Heart left ventricle (tissue), 16 donors: ENCODE measurements around the gene MEX3D. TPM values are rescaled to one million over a fixed set of nuclear protein-coding genes. Genes with fewer than 3 reads are reported as not detected.

Source experiments
- ATAC-seq, 4 donors: fragments of 200-7000 bp; cut with Tn5 transposase; one replicate each; pipeline ENCODE4 v1.9.1; 2020 to 2022; ENCODE audit warnings: moderate library complexity in 4 of 4, mild to moderate bottlenecking in 3 of 4, moderate number of reproducible peaks in 1 of 4
- DNase-seq, 5 donors: peaks; one replicate each; pipeline ENCODE4 v3.0.0-alpha.2; 2020
- H3K27ac ChIP-seq, 12 donors: fragments of 200-600 bp; sonication (generic) in 4 of 12; one replicate each; pipeline versions ENCODE4 v1.5.0 to v1.8.0; 2016 to 2022; ENCODE audit warnings: mild to moderate bottlenecking in 2 of 12
- H3K27me3 ChIP-seq, 9 donors: fragments of 200-600 bp; sonication (generic) in 2 of 9; one replicate each; pipeline versions ENCODE4 v1.5.1 to v1.8.0; 2016 to 2022; ENCODE audit warnings: mild to moderate bottlenecking in 3 of 9
- H3K36me3 ChIP-seq, 9 donors: fragments of 200-600 bp; sonication (generic) in 2 of 9; one replicate each; pipeline versions ENCODE4 v1.5.0 to v1.8.0; 2018 to 2022; ENCODE audit warnings: mild to moderate bottlenecking in 2 of 9
- H3K4me1 ChIP-seq, 12 donors: fragments of 200-600 bp; sonication (generic) in 4 of 12; one replicate each; pipeline versions ENCODE4 v1.5.0 to v1.8.0; 2016 to 2022; ENCODE audit warnings: mild to moderate bottlenecking in 3 of 12
- H3K4me3 ChIP-seq, 12 donors: fragments of 200-600 bp; sonication (generic) in 4 of 12; one replicate each; pipeline versions ENCODE4 v1.5.0 to v1.8.0; 2017 to 2022; ENCODE audit warnings: mild to moderate bottlenecking in 9 of 12, moderate library complexity in 4 of 12
- H3K9me3 ChIP-seq, 12 donors: fragments of 200-600 bp; sonication (generic) in 4 of 12; one replicate each; pipeline versions ENCODE4 v1.5.0 to v1.8.0; 2016 to 2022; ENCODE audit warnings: mild to moderate bottlenecking in 1 of 12
- POLR2A ChIP-seq, 2 donors: fragments of 450-650 bp; IDR thresholded peaks; one replicate each; pipeline ENCODE4 v1.6.1; 2017; ENCODE audit warnings: antibody characterized with exemption in 2 of 2, mild to moderate bottlenecking in 2 of 2, moderate library complexity in 2 of 2
- WGBS, 4 donors: extraction: QIAGEN DNeasy Blood & Tissue Kit in 2 of 4; methylation state at CpG; one replicate each; pipeline versions ENCODE4 v1.1.5 to v1.1.7; 2013 to 2018; 5-methylcytosine and 5-hydroxymethylcytosine counted together
- intact Hi-C, 10 donors: fragments of 100-400 bp; cut with DNase I; formaldehyde crosslinking; loops; one replicate each; pipeline versions ENCODE4 v1.11.1 to v1.14.2; 2022
- polyA plus RNA-seq, 2 donors: library from polyadenylated mRNA; stranded (reverse); fragments of 200-250 nt; gene quantifications; one replicate each; pipeline ENCODE4 v1.2.3, GENCODE V29; 2013
- total RNA-seq, 9 donors: library from RNA; depleted of rRNA in 2 of 9; stranded (reverse); fragments of >200 nt in 2 of 9; fragmentation: NEBNext Ultra II Directional in 3 of 9; extraction: Animal tissue kit (Norgen Biotek cat#: 25700) in 3 of 9; gene quantifications; one replicate each; pipeline versions ENCODE4 v1.1.0 to v1.2.4, GENCODE V29; 2016 to 2023
- TF ChIP-seq, protein P1 (sequence below), 12 donors: fragments of 200-600 bp; sonication (generic) in 4 of 12; IDR thresholded peaks; one replicate each; pipeline versions ENCODE4 v1.5.0 to v1.8.0; 2018 to 2022; ENCODE audit warnings: antibody characterized with exemption in 12 of 12, mild to moderate bottlenecking in 5 of 12
- donor health status: ischemic (EF 13 %, LVEDD 7.1; RV severe dilation, severe dysfunction).
- donor health status: healthy with polysubstance abuse.
- donor health status: DM: no; HTN: yes; CAD: no.
- donor health status: DM: no; HTN: no; CAD: no.
- donor health status: ischemic (EF 25% LVEDD 6.9; RV normal size, moderate dysfunction).
- donor health status: ischemic (EF 25% LVEDD 5.7; RV mildly dilated, moderate dysfunction).
- donor health status: healthy.
- donor health status: DM: yes; HTN: yes; CAD: no.
- donor health status: ischemic (EF 35%, LVEDD 5.7; RV mildly dilated, moderate dysfunction).
- donor health status: nonischemic (EF 11% LVEDD 7.7; RV severe dilation, severe dysfunction).
- donor health status: DM: yes; HTN: yes; CAD: no.
- donor health status: PGD.
- donor health status: ischemic (EF 29% LVEDD 5.4; RV normal size, mild dysfunction).
- donor health status: nonischemic (EF 23%, LVEDD 6.1; RV moderate dilation, normal function).

The MEX3D gene
- total and polyA plus RNA-seq, 11 donors, result 1.9 to 18.6 (median 8.0) TPM

DNA sequence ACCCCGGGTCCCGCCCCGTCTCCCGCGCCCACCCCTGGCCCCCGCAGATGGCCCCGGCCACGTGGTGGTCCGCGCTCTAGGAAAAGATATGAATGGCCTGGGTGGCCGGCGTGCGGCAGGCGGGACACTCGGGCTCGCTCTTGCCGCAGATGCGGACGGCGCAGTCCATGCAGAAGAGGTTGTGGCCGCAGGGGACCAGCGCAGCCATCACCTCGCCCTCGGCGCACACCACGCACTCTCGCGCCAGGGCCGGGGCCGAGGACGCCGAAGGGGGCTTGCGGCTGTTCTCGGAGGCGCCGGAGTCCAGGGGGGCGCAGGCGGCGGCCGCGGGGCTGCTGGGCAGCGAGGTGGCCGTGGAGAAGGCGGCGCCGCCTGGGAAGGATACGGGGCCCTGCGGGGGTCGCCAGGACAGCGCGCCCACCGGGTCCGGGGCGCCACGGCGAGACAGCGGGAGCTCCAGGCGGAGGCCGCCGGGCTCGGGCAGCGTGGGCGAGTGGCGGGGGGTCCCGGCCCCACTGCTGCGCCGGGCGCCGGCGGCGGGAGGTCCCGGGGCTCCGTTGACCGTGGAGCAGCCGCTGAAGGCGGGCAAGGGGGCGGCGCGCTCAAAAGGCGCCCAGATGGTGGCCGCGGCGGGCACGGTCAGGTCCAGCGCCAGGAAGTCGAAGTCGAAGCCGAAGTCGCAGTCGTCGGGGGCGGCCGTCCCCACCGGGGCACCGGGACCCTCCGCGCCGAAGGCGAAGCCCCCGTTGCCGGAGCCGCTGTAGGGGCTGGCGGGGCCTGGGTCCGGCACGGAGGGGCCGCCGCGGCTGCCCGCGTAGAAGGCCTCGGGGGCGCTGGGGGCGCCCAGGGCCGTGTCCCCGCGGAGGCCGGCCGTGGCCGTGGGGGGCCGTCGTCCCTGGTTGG lies 12.4 kb downstream of the MEX3D start:
- DNase-seq, result no peak
- Histone ChIP-seq H3K4me1 (peaks cover 0 to 9% (median 0%) of the 10 kb centered on the region in 12 donors), H3K36me3 (peaks cover 0 to 17% (median 0%) of the 10 kb centered on the region in 9 donors), H3K9me3 (no peaks in the 10 kb centered on the region), H3K27ac (no peak overlapping the region), H3K4me3 (no peak overlapping the region), H3K27me3 (no peaks in the 10 kb centered on the region)
- intact Hi-C loops, result loop anchor here in 1 of 10 donors (10.0 kb wide), 1 partner anchor 269 kb away; no protein-coding TSS in a partner anchor
- ATAC-seq, result no peak
- TF ChIP-seq, protein P1, sequence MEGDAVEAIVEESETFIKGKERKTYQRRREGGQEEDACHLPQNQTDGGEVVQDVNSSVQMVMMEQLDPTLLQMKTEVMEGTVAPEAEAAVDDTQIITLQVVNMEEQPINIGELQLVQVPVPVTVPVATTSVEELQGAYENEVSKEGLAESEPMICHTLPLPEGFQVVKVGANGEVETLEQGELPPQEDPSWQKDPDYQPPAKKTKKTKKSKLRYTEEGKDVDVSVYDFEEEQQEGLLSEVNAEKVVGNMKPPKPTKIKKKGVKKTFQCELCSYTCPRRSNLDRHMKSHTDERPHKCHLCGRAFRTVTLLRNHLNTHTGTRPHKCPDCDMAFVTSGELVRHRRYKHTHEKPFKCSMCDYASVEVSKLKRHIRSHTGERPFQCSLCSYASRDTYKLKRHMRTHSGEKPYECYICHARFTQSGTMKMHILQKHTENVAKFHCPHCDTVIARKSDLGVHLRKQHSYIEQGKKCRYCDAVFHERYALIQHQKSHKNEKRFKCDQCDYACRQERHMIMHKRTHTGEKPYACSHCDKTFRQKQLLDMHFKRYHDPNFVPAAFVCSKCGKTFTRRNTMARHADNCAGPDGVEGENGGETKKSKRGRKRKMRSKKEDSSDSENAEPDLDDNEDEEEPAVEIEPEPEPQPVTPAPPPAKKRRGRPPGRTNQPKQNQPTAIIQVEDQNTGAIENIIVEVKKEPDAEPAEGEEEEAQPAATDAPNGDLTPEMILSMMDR (IDR thresholded peaks at IDR 0.05), result no peak
- no peak for TF ChIP-seq POLR2A (IDR thresholded peaks at IDR 0.05)
- WGBS, 4 donors, result 95 to 96% (median 96%) methylated on average over 88 to 121 of the region's 121 CpGs

DNA sequence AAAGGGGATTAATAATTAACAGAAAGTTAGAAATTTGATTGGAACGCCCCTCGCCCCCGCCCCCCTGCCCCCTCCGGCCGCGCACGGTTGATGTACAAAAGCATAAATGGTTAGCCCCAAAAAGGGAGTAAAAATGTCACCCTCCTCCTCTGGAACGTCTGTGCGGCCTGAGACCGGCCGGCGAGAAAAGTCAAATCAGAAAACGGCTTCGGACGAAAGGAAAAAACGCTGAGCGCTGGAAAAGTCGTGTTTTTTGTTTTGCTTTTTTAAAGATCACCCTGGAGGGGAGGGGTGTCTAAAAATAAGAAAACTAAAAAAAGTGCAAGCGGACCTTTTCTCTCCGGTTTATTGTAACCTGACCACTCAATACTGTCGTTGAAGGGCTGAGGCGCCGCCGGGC lies 13.2 kb downstream of the MEX3D start:
- Histone ChIP-seq H3K9me3 (no peaks in the 10 kb centered on the region), H3K36me3 (peaks cover 0 to 17% (median 0%) of the 10 kb centered on the region in 9 donors), H3K27ac (no peak overlapping the region), H3K4me1 (peaks cover 0 to under 1% (median 0%) of the 10 kb centered on the region in 12 donors), H3K4me3 (no peak overlapping the region), H3K27me3 (no peaks in the 10 kb centered on the region)
- DNase-seq (no peak), ATAC-seq (no peak)
- WGBS, 4 donors, result 93 to 94% (median 94%) methylated on average over 24 of the region's 24 CpGs
- intact Hi-C loops, result loop anchor here in 1 of 10 donors (10.0 kb wide), 1 partner anchor 270 kb away; no protein-coding TSS in a partner anchor
- TF ChIP-seq, protein P1 (IDR thresholded peaks at IDR 0.05), result no peak

DNA sequence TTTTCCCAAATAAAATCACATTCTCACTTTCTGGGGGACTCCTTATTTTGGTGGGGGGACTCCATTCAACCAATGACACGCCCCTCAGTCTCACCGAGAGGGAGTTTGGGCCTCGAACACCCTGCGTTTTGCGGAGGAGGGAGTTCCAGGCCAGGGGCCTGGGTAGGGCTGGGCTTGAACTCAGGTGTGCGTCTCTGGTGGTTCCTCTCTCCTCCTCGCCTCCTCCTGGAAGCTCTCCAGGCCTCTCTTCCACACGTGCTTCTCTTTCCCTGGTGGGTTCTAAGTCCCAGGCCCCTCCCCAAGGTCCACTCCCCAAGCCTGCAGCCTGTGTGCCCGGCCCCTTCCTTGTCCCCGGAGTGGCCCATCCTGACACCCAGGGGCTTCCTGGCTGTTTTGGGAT lies 14.7 kb downstream of the MEX3D start:
- DNase-seq (no peak), ATAC-seq (no peak)
- WGBS, 4 donors, result 87 to 89% (median 88%) methylated on average over 10 of the region's 10 CpGs
- Histone ChIP-seq H3K27me3 (no peaks in the 10 kb centered on the region), H3K9me3 (no peaks in the 10 kb centered on the region), H3K4me3 (no peak overlapping the region), H3K36me3 (peaks cover 0 to 17% (median 0%) of the 10 kb centered on the region in 9 donors), H3K27ac (no peak overlapping the region), H3K4me1 (no peaks in the 10 kb centered on the region)
- intact Hi-C loops, result loop anchor here in 1 of 10 donors (10.0 kb wide), 1 partner anchor 271 kb away; no protein-coding TSS in a partner anchor
- TF ChIP-seq POLR2A (IDR thresholded peaks at IDR 0.05), result no peak
- TF ChIP-seq, protein P1 (IDR thresholded peaks at IDR 0.05), result no peak
